A549 (cell line): Measurements from ENCODE around the gene PIGZ. TPM values are rescaled to one million over a fixed set of nuclear protein-coding genes. Genes with fewer than 3 reads are reported as not detected.

ENCODE experiments used
- ATAC-seq, 2 experiments: fragments of 200-7000 bp in 1 of 2; fragments of >200 bp in 1 of 2; cut with Nextera tagmentation in 1 of 2; cut with Tn5 transposase in 1 of 2; 3 replicates each; pipeline versions ENCODE4 v1.8.0 to v1.9.1; 2018 to 2020; ENCODE audit warnings: mild to moderate bottlenecking in 1 of 2, moderate library complexity in 1 of 2
- CTCF ChIA-PET: fragments of 300-600 bp; sonication (Branson Sonifier 250); formaldehyde crosslinking; extraction: SDS; loops from one replicate; lab custom pipeline; 2021; ENCODE audit warnings: antibody characterized with exemption, inconsistent platforms; lab: Yijun Ruan, JAX
- POLR2A ChIA-PET: fragments of 350-600 bp; formaldehyde crosslinking; extraction: SDS; loops from one replicate; lab custom pipeline; 2021; ENCODE audit warnings: antibody characterized with exemption, inconsistent platforms; lab: Yijun Ruan, JAX
- DNase-seq, 2 experiments: peaks; one replicate each; pipeline versions ENCODE4 v3.0.0 to v3.0.0-alpha.2; 2011 to 2016; ENCODE audit warnings: low read depth in 1 of 2, low spot score in 1 of 2
- FAIRE-seq: peaks from 2 replicates; lab custom pipeline; 2011; peaks lifted over from hg19 to GRCh38; lab: Jason Lieb, UNC
- H3K27ac ChIP-seq, 2 experiments: fragments of >200 bp; sonication (Bioruptor Twin); formaldehyde crosslinking; 3 replicates each; pipeline ENCODE4 v1.5.1; 2016 to 2017
- H3K4me1 ChIP-seq: fragments of >200 bp; sonication (Bioruptor Twin); formaldehyde crosslinking; 3 replicates; pipeline ENCODE4 v1.6.1; 2016
- H3K4me2 ChIP-seq: fragments of >200 bp; sonication (Bioruptor Twin); formaldehyde crosslinking; 3 replicates; pipeline ENCODE4 v1.6.1; 2016
- H3K4me3 ChIP-seq: fragments of >200 bp; sonication (Bioruptor Twin); formaldehyde crosslinking; 3 replicates; pipeline ENCODE4 v1.5.1; 2016
- H3K9me3 ChIP-seq: fragments of >200 bp; sonication (Bioruptor Twin); formaldehyde crosslinking; 3 replicates; pipeline ENCODE4 v1.6.1; 2016
- CBX8 ChIP-seq: fragments of 200-600 bp; sonication (generic); IDR thresholded peaks from 2 replicates; pipeline ENCODE4 v1.6.1; 2016
- ESRRA ChIP-seq: fragments of 150-350 bp; IDR thresholded peaks from 2 replicates; pipeline ENCODE4 v1.6.1; 2014; ENCODE audit warnings: mild to moderate bottlenecking, low read length, borderline replicate concordance
- FOSB ChIP-seq: fragments of 250-450 bp; sonication (Bioruptor Pico); IDR thresholded peaks from 2 replicates; pipeline ENCODE4 v1.5.0; 2020; ENCODE audit warnings: mild to moderate bottlenecking, moderate library complexity
- FOSL2 ChIP-seq, 2 experiments: fragments of 450-650 bp in 1 of 2; fragments of >200 bp in 1 of 2; sonication (Bioruptor Twin) in 1 of 2; formaldehyde crosslinking; IDR thresholded peaks; 2 replicates each; pipeline versions ENCODE4 v1.5.0 to v1.6.1; 2016 to 2020; ENCODE audit warnings: mild to moderate bottlenecking in 1 of 2, moderate library complexity in 1 of 2
- FOXS1 ChIP-seq: fragments of 250-450 bp; sonication (Bioruptor Pico); IDR thresholded peaks from 2 replicates; pipeline ENCODE4 v1.5.0; 2020; ENCODE audit warnings: mild to moderate bottlenecking, moderate library complexity
- HDAC2 ChIP-seq: fragments of 200-600 bp; sonication (generic); IDR thresholded peaks from 2 replicates; pipeline ENCODE4 v1.6.1; 2016
- HES2 ChIP-seq: fragments of >200 bp; sonication (Bioruptor Twin); formaldehyde crosslinking; IDR thresholded peaks from 2 replicates; pipeline ENCODE4 v1.6.1; 2016
- KDM5A ChIP-seq: fragments of 200-600 bp; sonication (generic); IDR thresholded peaks from 2 replicates; pipeline ENCODE4 v1.6.1; 2016; ENCODE audit warnings: antibody characterized with exemption, mild to moderate bottlenecking
- NFE2L2 ChIP-seq: fragments of 150-350 bp; conservative IDR thresholded peaks from 2 replicates; pipeline ENCODE4 v1.6.1; 2014; ENCODE audit warnings: low read length
- PHF8 ChIP-seq: fragments of 200-600 bp; sonication (generic); IDR thresholded peaks from 2 replicates; pipeline ENCODE4 v1.6.1; 2016; ENCODE audit warnings: low read depth, mild to moderate bottlenecking, antibody characterized with exemption, moderate library complexity, borderline replicate concordance
- POLR2AphosphoS2 ChIP-seq: conservative IDR thresholded peaks from 2 replicates; pipeline ENCODE4 v1.6.1; 2012; ENCODE audit warnings: low read length, improper control_type of control experiment, inconsistent platforms
- RCOR1 ChIP-seq: fragments of 150-350 bp; IDR thresholded peaks from 2 replicates; pipeline ENCODE4 v1.6.1; 2014; ENCODE audit warnings: antibody characterized with exemption, low read length, low read depth
- RFX5 ChIP-seq: fragments of 450-650 bp; IDR thresholded peaks from 2 replicates; pipeline ENCODE4 v1.7.1; 2014; ENCODE audit warnings: antibody characterized with exemption, mild to moderate bottlenecking, moderate library complexity
- RNF2 ChIP-seq: fragments of 200-600 bp; sonication (generic); IDR thresholded peaks from 2 replicates; pipeline ENCODE4 v1.6.1; 2016; ENCODE audit warnings: low read depth, mild to moderate bottlenecking, antibody characterized with exemption, moderate library complexity, borderline replicate concordance
- SMC3 ChIP-seq: fragments of >200 bp; sonication (Bioruptor Twin); formaldehyde crosslinking; IDR thresholded peaks from 3 replicates; pipeline ENCODE4 v1.6.1; 2018; ENCODE audit warnings: inconsistent platforms
- TFCP2L1 ChIP-seq: fragments of 250-450 bp; sonication (Bioruptor Pico); IDR thresholded peaks from 2 replicates; pipeline ENCODE4 v1.5.0; 2021; ENCODE audit warnings: mild to moderate bottlenecking
- USF2 ChIP-seq: fragments of 450-650 bp; IDR thresholded peaks from 2 replicates; pipeline ENCODE4 v1.6.1; 2014; ENCODE audit warnings: antibody characterized with exemption
- ZC3H11A ChIP-seq: fragments of 450-650 bp; IDR thresholded peaks from 2 replicates; pipeline ENCODE4 v1.6.1; 2014; ENCODE audit warnings: antibody characterized with exemption, mild to moderate bottlenecking
- ZSCAN20 ChIP-seq: fragments of 250-450 bp; sonication (Bioruptor Pico); IDR thresholded peaks from 2 replicates; pipeline ENCODE4 v1.8.0; 2022; ENCODE audit warnings: mild to moderate bottlenecking, moderate library complexity
- WGBS: methylation state at CpG from one replicate; pipeline ENCODE4 v1.1.6; 2017; ENCODE audit errors: missing lambda C conversion rate; 5-methylcytosine and 5-hydroxymethylcytosine counted together
- polyA plus RNA-seq, 4 experiments: library from polyadenylated mRNA; depleted of rRNA in 3 of 4; stranded (reverse); fragments of >200 nt; fragmentation: RNase III in 1 of 4; extraction: RNeasy Plus Mini Kit Qiagen cat#74134 plus additional on column Dnase treatment in 1 of 4; gene quantifications; 2 replicates in 3 of 4; 3 replicates in 1 of 4; pipeline ENCODE4 v1.2.3, GENCODE V29; 2011 to 2017
- TF ChIP-seq, protein P1 (sequence below): fragments of 200-600 bp; sonication (generic); IDR thresholded peaks from 2 replicates; pipeline ENCODE4 v1.6.1; 2016; ENCODE audit warnings: antibody characterized with exemption, mild to moderate bottlenecking, moderate library complexity
- TF ChIP-seq, protein P2 (sequence below): fragments of 250-450 bp; sonication (Bioruptor Pico); IDR thresholded peaks from 2 replicates; pipeline ENCODE4 v1.5.0; 2020; ENCODE audit warnings: low read depth, mild to moderate bottlenecking, moderate library complexity
- TF ChIP-seq, protein P3 (sequence below): IDR thresholded peaks from 2 replicates; pipeline ENCODE4 v1.6.1; 2012; ENCODE audit warnings: low read depth, borderline replicate concordance

Gene PIGZ
- polyA plus RNA-seq, 2 of the 4 experiments (the other 2 are of a cell fraction): 1.4 to 1.8 TPM

- no peak for TF ChIP-seq RFX5
- TF ChIP-seq HDAC2: no peak
Observed at GRCh38 chr3:196966526-196967401, 1.9 kb downstream of the PIGZ start (continued).

DNA sequence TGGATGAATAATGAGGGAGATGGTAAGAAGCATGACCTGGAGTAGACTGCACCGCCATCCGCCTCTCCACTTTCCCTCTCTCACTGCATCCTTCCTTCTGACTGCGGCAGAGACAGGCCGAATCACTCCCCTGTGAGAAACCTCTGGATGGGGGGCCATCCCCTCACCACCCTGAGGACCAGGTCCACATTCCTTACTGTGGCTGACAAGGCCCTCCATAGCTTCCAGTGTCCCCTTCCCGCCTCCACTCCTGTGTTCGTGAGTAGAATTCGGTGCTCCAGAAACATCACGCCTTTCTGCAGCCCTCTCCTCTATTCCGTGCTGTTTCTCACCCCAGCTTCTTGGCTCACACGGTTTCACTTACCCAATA lies 2.8 kb downstream of the PIGZ start:
- no peak for ATAC-seq
- no peaks in the 10 kb centered on the region; the same call in 2 of the 3 replicates for H3K9me3 ChIP-seq
- no peak for DNase-seq
- no peak overlapping the region for H3K4me2 ChIP-seq
- CTCF ChIA-PET: interaction anchor here (0.6 kb wide), 1 partner anchor 11 kb away, joined by 3 read pairs; no protein-coding TSS in a partner anchor
- no peak overlapping the region for H3K27ac ChIP-seq
- POLR2A ChIA-PET: no interaction called here
- TF ChIP-seq FOSB (CRISPR knock-in tag): no peak
- TF ChIP-seq, protein P1, sequence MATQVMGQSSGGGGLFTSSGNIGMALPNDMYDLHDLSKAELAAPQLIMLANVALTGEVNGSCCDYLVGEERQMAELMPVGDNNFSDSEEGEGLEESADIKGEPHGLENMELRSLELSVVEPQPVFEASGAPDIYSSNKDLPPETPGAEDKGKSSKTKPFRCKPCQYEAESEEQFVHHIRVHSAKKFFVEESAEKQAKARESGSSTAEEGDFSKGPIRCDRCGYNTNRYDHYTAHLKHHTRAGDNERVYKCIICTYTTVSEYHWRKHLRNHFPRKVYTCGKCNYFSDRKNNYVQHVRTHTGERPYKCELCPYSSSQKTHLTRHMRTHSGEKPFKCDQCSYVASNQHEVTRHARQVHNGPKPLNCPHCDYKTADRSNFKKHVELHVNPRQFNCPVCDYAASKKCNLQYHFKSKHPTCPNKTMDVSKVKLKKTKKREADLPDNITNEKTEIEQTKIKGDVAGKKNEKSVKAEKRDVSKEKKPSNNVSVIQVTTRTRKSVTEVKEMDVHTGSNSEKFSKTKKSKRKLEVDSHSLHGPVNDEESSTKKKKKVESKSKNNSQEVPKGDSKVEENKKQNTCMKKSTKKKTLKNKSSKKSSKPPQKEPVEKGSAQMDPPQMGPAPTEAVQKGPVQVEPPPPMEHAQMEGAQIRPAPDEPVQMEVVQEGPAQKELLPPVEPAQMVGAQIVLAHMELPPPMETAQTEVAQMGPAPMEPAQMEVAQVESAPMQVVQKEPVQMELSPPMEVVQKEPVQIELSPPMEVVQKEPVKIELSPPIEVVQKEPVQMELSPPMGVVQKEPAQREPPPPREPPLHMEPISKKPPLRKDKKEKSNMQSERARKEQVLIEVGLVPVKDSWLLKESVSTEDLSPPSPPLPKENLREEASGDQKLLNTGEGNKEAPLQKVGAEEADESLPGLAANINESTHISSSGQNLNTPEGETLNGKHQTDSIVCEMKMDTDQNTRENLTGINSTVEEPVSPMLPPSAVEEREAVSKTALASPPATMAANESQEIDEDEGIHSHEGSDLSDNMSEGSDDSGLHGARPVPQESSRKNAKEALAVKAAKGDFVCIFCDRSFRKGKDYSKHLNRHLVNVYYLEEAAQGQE: no peak
- TF ChIP-seq, protein P2, sequence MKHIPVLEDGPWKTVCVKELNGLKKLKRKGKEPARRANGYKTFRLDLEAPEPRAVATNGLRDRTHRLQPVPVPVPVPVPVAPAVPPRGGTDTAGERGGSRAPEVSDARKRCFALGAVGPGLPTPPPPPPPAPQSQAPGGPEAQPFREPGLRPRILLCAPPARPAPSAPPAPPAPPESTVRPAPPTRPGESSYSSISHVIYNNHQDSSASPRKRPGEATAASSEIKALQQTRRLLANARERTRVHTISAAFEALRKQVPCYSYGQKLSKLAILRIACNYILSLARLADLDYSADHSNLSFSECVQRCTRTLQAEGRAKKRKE (CRISPR knock-in tag): no peak
- no peak for TF ChIP-seq NFE2L2
- TF ChIP-seq FOSL2 (IDR thresholded peaks at IDR 0.05): no peak
- TF ChIP-seq FOSL2 (CRISPR knock-in tag; IDR thresholded peaks at IDR 0.05): no peak
- TF ChIP-seq KDM5A: no peak
- TF ChIP-seq USF2: no peak
- no peak for TF ChIP-seq RCOR1
- TF ChIP-seq HDAC2: no peak
- TF ChIP-seq ESRRA: no peak
- TF ChIP-seq, protein P3, sequence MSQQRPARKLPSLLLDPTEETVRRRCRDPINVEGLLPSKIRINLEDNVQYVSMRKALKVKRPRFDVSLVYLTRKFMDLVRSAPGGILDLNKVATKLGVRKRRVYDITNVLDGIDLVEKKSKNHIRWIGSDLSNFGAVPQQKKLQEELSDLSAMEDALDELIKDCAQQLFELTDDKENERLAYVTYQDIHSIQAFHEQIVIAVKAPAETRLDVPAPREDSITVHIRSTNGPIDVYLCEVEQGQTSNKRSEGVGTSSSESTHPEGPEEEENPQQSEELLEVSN: no peak
- 94% methylated on average over 10 of the region's 10 CpGs for WGBS
- FAIRE-seq: no peak
- no peak overlapping the region for H3K4me3 ChIP-seq
- H3K4me1 ChIP-seq: no peaks in the 10 kb centered on the region

- DNase-seq (no peak), FAIRE-seq (no peak), ATAC-seq (no peak)
- WGBS: 92% methylated on average over 11 of the region's 11 CpGs
- no peak overlapping the region for H3K27ac ChIP-seq
- H3K9me3 ChIP-seq: no peaks in the 10 kb centered on the region
- no peak overlapping the region for H3K4me2 ChIP-seq
- TF ChIP-seq, protein P3: no peak
- TF ChIP-seq RNF2: no peak
- no peak for TF ChIP-seq PHF8
- TF ChIP-seq SMC3: no peak
- no peak for TF ChIP-seq POLR2AphosphoS2
- TF ChIP-seq ZSCAN20 (CRISPR knock-in tag): no peak
- no peak for TF ChIP-seq FOXS1 (CRISPR knock-in tag)
- TF ChIP-seq CBX8: no peak
- no peak for TF ChIP-seq HES2
- TF ChIP-seq, protein P2 (CRISPR knock-in tag): no peak
- TF ChIP-seq TFCP2L1 (CRISPR knock-in tag): no peak
- TF ChIP-seq ZC3H11A: no peak
- TF ChIP-seq HDAC2: no peak
- ChIA-PET CTCF (interaction anchor here (0.6 kb wide), 1 partner anchor 12 kb away, joined by 3 read pairs; no protein-coding TSS in a partner anchor), POLR2A (no interaction called here)
- H3K4me1 ChIP-seq: no peaks in the 10 kb centered on the region
- H3K4me3 ChIP-seq: no peak overlapping the region
Observed at GRCh38 chr3:196965112-196965803, 3.4 kb downstream of the PIGZ start.
